K562 (cell line): ENCODE data around the gene MPDZ.

ENCODE experiments used
- BRD4 ChIP-seq: fragments of 200-600 bp; sonication (generic); IDR thresholded peaks from 2 replicates; pipeline ENCODE4 v1.6.1; 2017; ENCODE audit warnings: inconsistent platforms
- GABPA ChIP-seq: fragments of 200-800 bp; sonication (Bioruptor generic); conservative IDR thresholded peaks from 2 replicates; pipeline ENCODE4 v1.6.1; 2016; ENCODE audit warnings: low read depth, missing genetic modification characterization, missing compliant biosample characterization
- MAFK ChIP-seq: IDR thresholded peaks from 2 replicates; pipeline ENCODE4 v1.6.1; 2011; ENCODE audit warnings: low read length, improper control_type of control experiment
- ZNF717 ChIP-seq: fragments of 250-450 bp; sonication (Bioruptor Pico); IDR thresholded peaks from 2 replicates; pipeline ENCODE4 v1.5.0; 2021
- TF ChIP-seq, protein P1 (sequence below): sonication (generic); formaldehyde crosslinking; IDR thresholded peaks from 2 replicates; pipeline ENCODE4 v1.8.1; 2022; ENCODE audit warnings: missing genetic modification reagents

DNA sequence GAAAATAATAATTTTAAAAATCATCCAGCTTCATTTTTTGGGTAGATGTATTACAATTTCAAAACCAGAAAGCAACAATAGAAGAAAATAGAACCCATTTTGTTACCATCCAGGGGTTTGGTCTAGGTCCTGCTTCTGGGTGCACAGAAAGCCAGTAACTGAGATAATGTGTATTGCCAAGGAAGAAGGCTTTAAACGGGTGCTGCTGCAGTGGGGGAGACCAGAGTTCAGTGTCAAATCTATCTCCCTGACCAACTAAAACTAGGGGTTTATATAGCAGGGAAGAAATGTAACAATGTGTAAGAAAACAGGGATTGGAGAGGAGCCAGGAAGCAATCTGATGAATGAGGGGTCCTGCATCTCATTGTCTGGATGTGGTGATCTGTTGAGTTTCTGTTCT lies 17.5 kb upstream of the MPDZ start:
- no peak for TF ChIP-seq ZNF717 (CRISPR knock-in tag)
- TF ChIP-seq GABPA (tag), result no peak
- TF ChIP-seq, protein P1, sequence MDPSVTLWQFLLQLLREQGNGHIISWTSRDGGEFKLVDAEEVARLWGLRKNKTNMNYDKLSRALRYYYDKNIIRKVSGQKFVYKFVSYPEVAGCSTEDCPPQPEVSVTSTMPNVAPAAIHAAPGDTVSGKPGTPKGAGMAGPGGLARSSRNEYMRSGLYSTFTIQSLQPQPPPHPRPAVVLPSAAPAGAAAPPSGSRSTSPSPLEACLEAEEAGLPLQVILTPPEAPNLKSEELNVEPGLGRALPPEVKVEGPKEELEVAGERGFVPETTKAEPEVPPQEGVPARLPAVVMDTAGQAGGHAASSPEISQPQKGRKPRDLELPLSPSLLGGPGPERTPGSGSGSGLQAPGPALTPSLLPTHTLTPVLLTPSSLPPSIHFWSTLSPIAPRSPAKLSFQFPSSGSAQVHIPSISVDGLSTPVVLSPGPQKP, result no peak
- no peak for TF ChIP-seq BRD4
- TF ChIP-seq MAFK, result no peak
